Measurements from ENCODE around the gene CLECL1. TPM values are rescaled to one million over a fixed set of nuclear protein-coding genes. Genes with fewer than 3 reads are reported as not detected.

CLECL1 gene
- polyA plus RNA-seq (ENCODE audit: insufficient read length in 3 of 3), result under 1 TPM in 2 of 3 donors, not detected in 1; 0.19 to 0.41 TPM

DNA sequence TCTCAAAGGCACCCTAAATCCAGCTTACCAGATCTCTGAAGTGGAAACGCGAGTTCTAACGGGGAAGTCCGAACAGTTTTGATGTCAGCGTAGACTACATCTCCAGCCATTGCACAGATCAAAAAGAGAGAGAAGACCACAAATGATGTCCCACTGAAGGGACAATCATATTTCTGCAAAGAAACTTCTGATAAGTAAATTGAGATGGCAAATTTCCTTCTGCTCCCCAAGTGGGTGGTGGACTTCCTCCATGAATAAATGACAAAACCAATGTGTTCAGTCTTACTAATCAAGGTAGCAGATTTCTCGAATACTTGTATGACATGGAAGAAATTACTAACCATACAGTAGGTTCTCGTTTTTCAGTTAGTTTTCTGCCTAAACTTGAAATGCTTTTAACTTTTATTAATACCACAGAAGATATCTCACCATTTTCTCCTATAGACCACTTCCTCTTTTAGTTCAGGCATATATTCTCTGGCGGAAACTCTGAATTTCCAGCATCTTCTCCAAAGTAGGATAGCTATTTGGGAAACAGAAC lies at the start of gene CLECL1:
Gene CLECL1 (minus strand): TSS at position 177 of the 541 bp plus-strand sequence.
- no peak for DNase-seq (ENCODE audit: low read depth in 3 of 3, low spot score in 2 of 3)

DNA sequence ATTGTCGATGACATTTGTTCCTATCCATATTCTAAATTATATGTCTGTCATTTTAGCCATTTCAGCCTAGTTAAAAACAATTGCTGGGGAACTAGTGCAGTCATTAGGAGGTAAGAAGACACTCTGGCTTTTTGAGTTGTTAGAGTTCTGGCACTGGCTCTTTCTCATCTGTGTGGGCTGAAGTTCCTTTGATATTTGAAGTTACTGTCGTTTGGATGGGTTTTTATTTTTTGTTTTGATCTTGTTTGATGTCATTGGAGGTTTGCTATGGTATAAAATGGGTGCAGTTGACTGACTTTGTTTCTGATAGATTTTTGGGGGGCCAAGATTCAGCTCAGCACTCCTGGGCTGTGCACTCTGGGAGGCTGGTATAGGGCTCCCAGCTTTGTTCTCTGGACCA lies 48.5 kb upstream of the CLECL1 start:
- DNase-seq (ENCODE audit: low read depth in 3 of 3, low spot score in 2 of 3), result no peak

DNA sequence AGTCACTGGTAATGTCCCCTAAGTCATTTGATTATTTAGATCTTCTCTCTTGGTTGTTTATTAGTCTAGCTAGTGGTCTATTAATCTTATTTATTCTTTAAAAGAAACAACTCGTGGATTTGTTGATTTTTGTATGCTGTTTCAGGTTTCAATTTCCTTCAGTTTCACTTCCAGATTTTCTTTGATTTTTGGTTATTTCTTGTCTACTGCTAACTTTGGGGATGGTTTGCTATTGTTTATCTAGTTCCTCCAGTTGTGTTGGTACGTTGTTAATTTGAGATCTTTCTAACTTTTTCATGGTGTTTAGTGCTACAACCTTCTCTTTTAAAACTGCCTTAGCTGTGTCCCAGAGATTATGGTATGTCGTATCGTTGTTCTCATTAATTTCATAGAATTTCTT lies 46.3 kb upstream of the CLECL1 start:
- no peak for DNase-seq (ENCODE audit: low read depth in 3 of 3, low spot score in 2 of 3)

DNA sequence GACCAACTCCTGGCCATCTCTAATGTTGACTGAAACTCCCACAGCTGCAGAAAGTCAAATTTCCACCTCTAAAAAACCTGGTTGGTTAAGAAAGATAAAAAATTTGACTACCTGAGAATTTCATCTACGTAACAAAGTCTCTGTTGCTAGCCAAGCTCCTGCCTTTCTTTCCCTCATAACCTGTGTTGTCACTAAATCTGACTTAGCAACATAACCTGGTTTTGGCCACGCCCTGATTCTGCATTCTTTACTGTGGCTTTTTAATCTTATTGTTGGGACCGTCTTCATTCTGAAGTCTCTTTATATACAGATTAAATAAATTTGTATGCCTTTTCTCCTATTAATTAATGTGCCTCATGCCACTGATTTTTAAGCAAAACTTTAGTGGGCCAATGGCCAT lies 43.9 kb upstream of the CLECL1 start:
- no peak for DNase-seq (ENCODE audit: low read depth in 3 of 3, low spot score in 2 of 3)

DNA sequence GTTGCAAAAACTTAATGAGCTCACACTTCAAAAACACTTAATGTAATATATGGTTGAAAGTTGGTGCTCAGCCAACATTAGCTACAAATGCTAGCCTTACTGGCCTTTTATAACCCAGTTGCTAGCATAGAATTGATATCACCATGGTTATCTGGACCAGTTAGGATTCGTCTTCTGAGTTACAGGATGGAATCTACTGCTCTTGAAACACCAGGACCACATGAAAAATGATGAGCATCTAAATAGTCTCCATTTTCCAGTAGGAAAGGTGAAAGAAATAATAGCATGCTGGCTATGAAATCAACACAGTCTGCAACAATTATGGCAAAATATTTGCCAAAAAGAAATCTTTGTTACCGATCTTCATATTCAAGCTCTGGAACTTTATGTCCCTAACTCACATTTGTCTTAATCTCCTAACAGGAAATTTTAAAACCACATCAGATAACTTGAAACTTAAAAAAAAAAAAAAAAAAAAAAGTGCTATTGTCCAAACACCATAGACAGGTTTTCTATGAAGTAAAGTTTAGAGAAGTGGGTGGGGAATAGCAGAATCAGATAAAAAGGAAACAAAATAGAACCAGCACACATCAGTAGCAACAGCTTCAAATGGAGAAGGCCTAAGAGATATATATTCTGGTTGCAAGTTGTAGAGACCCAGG lies 40.5 kb upstream of the CLECL1 start:
- DNase-seq (ENCODE audit: low read depth in 3 of 3, low spot score in 2 of 3), result no peak

DNA sequence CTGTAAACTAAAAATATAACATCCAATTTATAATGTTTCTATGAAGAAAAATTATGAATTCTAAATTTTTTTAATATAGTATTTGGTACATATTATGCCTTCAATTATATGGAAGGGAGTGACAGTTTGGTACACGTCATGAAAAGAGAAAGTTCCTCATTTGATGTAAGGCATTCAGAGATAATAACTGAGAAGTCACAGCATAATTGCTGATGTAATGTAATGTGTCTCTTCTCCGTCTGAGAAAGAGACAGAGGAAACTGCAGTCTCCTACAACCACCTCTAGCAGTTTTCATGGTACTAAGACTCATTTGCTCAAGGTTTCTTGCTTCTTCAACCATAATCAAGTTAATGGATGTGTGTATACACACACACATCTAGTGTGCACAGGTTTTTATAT lies 30.1 kb upstream of the CLECL1 start:
- DNase-seq (ENCODE audit: low read depth in 3 of 3, low spot score in 2 of 3), result no peak

DNA sequence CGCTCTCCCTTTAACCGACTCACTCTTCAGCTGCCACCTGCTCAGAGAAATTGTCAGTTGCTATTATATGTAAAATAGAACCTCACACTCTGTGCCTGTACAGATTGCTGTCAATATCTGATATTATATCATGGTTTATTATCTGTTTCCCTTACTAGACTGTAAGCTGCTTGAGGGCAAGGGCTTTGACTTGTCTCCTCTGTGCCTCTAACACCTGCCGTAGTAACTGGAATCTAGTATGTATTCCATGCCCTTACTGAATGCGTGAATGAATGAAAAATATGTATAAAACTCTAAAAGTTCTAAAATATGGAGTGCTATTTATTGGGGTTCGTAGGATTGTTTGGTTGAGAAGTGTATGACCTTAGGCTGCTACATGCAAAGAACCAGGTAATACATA lies 29.5 kb upstream of the CLECL1 start:
- no peak for DNase-seq (ENCODE audit: low read depth in 3 of 3, low spot score in 2 of 3)

DNA sequence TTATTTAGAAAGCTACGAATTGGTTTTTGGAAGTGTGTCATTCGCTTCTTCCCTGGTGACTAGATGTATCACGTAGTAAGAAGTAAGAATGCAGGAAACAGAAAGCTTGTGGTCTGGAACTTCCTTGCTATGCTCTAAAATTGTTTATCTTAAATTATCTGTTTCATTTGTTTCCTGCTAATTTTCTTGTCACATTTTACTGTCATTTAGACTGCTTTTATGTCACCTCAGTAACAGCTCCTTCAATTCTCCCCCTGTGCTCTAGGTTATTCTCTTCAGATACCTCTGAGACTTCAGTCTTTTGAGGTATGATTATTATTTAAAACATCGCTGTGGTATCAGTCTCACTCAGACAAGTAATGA lies 28.5 kb upstream of the CLECL1 start:
- no peak for DNase-seq (ENCODE audit: low read depth in 3 of 3, low spot score in 2 of 3)

DNA sequence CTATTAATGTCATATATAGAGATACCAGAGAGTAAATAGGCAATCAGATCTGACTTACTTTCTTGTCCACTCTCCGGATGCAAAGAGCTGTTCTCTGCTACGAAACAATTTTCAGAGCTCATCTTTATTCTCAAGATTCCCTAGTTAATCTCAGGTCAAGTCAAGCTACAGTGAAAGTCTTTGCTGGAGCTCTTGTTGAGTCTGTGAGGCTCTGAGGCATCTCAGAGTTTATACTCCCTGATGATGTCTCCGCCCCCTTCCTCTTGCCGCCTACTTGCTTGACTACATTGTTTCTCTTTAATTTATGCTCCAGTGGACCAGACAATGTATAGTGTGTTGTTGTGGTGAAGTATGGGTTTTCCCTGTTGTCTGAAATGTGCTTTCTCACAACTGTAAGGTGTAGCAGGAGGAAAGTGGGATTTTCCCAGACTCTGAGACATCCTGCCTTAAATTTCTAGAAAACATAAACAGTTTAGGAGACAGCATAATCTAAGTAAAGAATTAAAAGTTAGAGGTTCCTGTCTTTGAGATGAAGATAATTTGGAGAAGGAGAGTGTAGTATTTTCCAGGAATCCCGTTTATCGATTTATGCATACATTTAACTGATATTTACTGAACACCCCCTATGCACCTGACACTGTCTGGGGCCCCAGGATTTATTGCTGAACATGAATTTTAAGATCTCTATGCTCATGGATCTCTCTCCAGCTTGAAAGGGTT lies 28.0 kb upstream of the CLECL1 start, which contains the start of gene CD69:
Gene CD69 (minus strand): TSS at position 203 of the 720 bp plus-strand sequence. CDS start 81 bp downstream, at position 122.
- DNase-seq (ENCODE audit: low read depth in 3 of 3, low spot score in 2 of 3), result no peak

DNA sequence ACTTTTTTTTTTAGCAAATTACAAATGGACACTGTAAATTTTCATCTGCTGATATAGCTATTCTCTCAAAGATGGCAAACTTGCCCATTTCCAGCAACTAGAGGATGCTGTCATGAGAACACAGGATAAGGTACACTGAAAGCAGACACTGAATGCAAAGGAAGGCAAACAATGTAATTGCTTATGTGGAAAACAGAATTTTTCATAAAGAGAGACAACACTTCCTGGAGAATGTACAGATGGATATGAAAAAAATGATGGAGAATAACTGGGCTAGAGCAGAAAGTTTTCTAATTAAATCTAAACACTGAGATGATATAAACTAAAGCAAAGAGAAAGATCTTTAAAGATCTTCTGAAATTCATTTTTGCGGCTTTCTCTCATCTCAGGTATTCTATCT lies 27.2 kb upstream of the CLECL1 start:
- DNase-seq (ENCODE audit: low read depth in 3 of 3, low spot score in 2 of 3), result no peak

DNA sequence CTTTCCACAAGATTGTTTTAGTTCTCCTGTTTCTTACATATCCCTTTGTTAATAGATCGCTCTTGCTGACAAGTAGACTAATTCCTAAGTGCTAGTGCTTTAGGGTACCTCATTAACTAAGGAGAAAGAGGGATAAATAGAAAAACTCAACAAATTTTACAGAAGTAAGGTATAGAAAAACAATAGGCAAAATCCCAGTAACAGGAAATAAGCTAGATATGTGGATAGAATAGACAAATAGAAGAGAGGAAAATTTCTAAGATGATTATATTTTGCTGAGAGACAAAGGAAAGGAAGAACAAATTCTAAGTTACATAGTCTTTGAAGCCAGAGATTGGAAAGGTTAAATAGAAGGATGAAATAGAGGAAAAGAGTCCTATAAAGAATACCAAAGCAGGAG lies 26.8 kb upstream of the CLECL1 start:
- no peak for DNase-seq (ENCODE audit: low read depth in 3 of 3, low spot score in 2 of 3)

DNA sequence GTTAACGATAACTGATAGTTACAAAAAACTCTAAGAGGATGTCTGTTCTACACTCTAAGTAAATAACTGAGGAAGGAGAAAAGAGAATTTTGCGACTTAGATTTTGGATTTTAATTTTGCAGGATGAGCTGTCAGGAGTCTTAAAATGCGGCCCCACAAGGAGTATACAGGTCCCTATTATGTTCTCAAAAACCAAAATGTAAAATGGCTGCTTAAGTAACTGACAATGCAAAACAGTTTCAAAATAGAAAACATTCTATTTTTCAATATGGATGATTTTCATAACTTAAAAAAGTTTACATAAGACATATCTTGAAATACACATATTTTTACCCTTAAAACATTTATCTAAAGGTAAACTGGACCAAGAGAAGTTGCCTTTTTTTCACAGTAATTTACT lies 25.2 kb upstream of the CLECL1 start:
- no peak for DNase-seq (ENCODE audit: low read depth in 3 of 3, low spot score in 2 of 3)

DNA sequence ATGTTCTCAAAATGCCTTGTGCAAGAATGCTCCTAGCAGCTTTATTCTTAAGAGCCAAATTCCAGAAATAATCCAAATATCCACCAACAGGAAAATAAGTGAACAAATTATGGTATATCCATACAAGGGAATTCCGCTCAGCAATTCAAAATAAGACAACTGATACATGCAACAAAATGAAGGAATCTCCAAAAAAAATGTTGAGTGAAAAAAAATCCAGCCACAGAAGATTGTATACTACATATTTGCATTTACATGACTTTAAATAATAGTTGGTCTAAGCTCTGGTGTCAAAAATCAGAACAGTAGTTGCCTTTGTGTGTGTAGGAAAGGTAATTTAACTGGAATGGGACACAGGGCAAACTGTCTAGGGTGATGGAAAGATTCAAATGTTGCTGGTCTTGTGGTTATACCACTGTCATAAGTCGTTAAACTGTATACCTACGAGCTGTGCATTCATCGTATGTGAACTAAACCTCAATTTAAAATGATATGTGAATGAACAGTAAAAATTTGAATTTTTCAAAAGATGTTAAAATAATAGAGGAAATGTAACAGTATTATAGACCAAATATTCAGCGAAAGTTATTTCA lies 24.6 kb upstream of the CLECL1 start:
- DNase-seq (ENCODE audit: low read depth in 3 of 3, low spot score in 2 of 3), result no peak

DNA sequence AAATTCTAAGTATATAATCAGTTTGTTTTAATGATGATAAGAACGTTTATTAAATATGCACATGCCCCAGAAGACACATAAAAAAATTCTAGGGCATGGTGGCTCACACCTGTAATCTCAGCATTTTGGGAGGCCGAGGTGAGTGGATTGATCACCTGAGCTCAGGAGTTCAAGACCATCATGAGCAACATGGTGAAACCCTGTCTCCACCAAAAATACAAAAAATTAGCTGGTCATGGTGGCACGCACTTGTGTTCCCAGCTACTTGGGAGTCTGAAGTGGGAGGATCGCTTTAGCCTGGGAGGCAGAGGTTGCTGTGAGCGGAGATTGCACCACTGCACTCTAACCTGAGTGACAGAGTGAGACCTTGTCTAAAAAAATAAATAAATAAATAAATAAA lies 23.8 kb upstream of the CLECL1 start:
- no peak for DNase-seq (ENCODE audit: low read depth in 3 of 3, low spot score in 2 of 3)

DNA sequence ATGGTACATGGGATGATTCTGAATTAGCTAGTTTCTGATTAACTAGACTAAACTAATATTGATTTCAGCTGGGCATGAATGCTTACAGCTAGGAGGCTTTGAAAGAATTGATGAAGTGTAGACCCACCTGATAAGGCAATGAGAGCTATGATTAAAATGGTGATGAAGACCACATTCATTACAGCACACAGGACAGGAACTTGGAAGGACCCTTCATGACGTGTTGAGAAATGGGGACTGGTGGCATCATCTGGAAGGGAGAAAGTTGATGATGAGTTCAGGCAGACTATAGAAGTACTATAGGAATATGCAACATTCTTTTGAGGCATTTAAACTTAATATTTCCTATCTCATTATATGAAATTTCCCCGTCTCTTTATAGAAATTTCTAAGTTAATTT lies 23.3 kb upstream of the CLECL1 start:
- DNase-seq (ENCODE audit: low read depth in 3 of 3, low spot score in 2 of 3), result no peak

DNA sequence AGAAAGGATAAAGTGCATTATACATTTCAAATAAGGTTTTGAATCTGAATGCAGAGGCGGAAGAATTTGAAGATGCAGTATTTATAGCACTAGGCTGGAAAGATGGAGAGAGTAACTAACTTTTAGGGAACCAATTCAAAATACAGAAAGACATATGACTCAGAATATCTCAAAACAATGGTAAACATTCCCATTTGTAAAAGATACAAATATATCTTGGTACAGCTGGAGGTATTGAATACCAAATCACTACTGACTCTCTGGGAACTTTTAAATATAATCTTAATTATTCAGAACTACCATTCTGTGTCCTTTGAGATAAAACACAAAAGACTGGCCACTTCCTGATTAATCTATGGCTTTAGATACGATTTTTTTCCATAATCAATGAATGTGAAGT lies 22.7 kb upstream of the CLECL1 start:
- DNase-seq (ENCODE audit: low read depth in 3 of 3, low spot score in 2 of 3), result no peak

DNA sequence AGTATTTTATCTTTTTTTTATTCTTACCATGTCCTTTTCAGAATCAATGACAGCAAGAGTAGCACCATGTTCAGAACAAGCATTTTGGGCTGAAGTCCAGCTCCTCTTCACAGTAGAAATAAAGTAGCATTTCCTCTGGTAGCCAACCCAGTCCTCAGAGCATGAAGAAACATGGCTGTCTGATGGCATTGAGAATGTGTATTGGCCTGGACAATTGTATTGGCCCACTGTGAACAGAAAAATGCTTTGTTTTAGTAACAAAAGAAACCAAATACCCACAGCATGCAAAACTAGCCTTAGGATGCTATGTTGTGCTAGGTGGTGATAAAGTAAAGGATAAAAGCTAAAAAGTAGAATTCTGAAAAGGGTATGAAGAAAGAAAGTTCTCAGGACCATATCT lies 22.1 kb upstream of the CLECL1 start:
- no peak for DNase-seq (ENCODE audit: low read depth in 3 of 3, low spot score in 2 of 3)

DNA sequence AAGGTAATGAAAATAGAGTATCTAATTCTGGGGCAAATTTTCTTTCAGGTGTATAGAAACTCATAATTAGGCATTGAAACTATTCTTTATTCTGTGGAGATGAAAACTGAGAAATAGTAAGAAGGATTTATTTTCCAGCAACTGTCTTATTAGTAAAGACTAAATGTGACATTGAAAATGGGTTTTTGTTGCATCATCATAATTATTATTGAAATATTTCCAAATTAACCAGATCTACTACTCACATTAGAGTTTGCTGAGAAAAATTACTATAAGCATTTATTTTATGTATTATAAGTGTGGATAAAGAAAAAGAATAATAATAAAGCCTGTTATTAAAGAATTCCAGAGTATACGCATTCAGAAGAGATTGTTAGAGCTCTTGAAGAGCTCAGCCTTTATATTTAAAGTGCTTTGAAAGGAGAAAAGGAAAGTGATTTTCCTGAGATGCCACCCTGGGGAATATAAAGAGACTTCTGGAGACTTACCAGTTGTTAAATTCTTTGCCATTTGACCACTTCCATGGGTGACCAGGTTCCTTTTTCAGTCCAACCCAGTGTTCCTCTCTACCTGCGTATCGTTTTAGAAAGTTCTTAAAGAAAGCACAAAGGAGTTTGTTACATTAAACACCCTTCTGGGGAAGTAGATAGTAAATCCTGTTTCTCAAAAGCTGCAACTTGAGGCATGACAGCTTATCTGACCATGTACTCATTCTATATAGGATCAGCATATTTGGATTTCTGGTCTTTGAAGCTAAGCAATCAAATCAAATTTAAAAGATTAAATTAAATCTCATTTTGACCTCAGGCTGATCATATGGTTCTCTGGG lies 21.4 kb upstream of the CLECL1 start:
- no peak for DNase-seq (ENCODE audit: low read depth in 3 of 3, low spot score in 2 of 3)

DNA sequence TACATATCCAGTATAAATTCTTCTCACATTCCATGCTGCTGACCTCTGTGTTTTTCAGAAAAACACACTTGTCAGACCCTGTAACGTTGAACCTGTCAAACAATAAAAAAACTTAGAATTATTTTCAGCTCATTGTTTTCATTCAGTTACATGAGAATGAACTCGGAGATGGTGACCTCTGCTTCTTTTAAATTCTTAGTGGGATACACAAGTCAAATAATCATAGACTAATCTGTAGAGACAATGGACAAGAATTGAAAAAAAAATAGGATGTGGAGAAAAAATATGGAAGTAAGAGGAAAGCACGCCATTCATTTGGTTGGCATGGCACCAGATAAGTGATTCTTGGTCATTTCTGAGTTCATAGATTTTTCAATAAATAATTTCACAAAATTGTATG lies 20.6 kb upstream of the CLECL1 start:
- DNase-seq (ENCODE audit: low read depth in 3 of 3, low spot score in 2 of 3), result no peak

DNA sequence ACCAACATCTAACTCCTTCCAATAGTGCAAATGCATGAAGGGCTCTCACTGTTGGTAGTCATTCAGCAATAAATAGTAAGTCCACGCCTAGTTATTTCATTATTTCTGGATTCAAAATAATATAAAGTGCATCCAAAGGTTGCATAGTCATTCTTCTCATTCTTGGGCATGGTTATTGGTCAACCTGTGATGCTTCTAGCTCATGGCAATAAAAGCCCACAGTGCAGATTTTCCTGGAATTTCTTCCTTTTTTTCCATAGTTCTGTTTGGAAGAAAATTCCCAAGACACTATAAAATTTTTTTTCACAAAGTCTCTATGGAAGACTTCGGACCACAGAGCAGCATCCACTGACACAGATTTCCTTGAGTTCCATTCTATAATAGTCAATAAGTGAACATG lies 20.2 kb upstream of the CLECL1 start:
- no peak for DNase-seq (ENCODE audit: low read depth in 3 of 3, low spot score in 2 of 3)
